Measurements from ENCODE around the gene EPN2.

DNA sequence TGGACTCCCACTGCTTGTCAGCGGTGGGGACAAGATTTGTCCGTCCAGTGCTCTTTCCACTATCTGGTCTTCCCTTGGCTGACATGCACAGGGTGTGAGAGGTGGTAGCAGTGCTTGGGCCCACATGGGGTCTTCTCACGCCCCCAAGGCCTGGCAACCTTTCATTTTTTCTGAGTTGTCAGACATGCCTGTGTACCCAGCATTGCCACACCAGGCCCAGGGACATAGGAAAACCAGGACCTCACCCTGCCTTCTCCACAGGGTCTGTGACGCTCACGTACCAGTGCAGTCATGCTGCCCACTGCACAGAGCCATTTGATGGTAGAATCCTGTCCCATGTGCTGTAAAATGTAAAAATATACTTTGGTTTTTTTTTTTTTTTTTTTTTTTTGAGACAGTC, 67.6 kb downstream of the EPN2 start:
- TF ChIP-seq, protein P1, sequence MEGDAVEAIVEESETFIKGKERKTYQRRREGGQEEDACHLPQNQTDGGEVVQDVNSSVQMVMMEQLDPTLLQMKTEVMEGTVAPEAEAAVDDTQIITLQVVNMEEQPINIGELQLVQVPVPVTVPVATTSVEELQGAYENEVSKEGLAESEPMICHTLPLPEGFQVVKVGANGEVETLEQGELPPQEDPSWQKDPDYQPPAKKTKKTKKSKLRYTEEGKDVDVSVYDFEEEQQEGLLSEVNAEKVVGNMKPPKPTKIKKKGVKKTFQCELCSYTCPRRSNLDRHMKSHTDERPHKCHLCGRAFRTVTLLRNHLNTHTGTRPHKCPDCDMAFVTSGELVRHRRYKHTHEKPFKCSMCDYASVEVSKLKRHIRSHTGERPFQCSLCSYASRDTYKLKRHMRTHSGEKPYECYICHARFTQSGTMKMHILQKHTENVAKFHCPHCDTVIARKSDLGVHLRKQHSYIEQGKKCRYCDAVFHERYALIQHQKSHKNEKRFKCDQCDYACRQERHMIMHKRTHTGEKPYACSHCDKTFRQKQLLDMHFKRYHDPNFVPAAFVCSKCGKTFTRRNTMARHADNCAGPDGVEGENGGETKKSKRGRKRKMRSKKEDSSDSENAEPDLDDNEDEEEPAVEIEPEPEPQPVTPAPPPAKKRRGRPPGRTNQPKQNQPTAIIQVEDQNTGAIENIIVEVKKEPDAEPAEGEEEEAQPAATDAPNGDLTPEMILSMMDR (IDR thresholded peaks at IDR 0.05; ENCODE audit: poor library complexity, severe bottlenecking) = no peak
- TF ChIP-seq RAD21 (conservative IDR thresholded peaks at IDR 0.05) (no peak), POLR2AphosphoS5 (IDR thresholded peaks at IDR 0.05) (no peak), EP300 (conservative IDR thresholded peaks at IDR 0.05; ENCODE audit: poor library complexity, severe bottlenecking) (no peak), SMC3 (conservative IDR thresholded peaks at IDR 0.05; ENCODE audit: poor library complexity) (no peak), EZH2 (IDR thresholded peaks at IDR 0.05; ENCODE audit: borderline replicate concordance, insufficient read depth, low read length, poor library complexity, severe bottlenecking) (no peak), MXI1 (conservative IDR thresholded peaks at IDR 0.05; ENCODE audit: poor library complexity, severe bottlenecking) (no peak)
- TF ChIP-seq, protein P2, sequence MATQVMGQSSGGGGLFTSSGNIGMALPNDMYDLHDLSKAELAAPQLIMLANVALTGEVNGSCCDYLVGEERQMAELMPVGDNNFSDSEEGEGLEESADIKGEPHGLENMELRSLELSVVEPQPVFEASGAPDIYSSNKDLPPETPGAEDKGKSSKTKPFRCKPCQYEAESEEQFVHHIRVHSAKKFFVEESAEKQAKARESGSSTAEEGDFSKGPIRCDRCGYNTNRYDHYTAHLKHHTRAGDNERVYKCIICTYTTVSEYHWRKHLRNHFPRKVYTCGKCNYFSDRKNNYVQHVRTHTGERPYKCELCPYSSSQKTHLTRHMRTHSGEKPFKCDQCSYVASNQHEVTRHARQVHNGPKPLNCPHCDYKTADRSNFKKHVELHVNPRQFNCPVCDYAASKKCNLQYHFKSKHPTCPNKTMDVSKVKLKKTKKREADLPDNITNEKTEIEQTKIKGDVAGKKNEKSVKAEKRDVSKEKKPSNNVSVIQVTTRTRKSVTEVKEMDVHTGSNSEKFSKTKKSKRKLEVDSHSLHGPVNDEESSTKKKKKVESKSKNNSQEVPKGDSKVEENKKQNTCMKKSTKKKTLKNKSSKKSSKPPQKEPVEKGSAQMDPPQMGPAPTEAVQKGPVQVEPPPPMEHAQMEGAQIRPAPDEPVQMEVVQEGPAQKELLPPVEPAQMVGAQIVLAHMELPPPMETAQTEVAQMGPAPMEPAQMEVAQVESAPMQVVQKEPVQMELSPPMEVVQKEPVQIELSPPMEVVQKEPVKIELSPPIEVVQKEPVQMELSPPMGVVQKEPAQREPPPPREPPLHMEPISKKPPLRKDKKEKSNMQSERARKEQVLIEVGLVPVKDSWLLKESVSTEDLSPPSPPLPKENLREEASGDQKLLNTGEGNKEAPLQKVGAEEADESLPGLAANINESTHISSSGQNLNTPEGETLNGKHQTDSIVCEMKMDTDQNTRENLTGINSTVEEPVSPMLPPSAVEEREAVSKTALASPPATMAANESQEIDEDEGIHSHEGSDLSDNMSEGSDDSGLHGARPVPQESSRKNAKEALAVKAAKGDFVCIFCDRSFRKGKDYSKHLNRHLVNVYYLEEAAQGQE (IDR thresholded peaks at IDR 0.05; ENCODE audit: borderline replicate concordance) = no peak
